Measurements from ENCODE around the gene TSPAN13.

The TSPAN13 gene

GRCh38 chr7:16801111-16801542 is 47.6 kb downstream of the TSPAN13 start:
- no peaks in the 10 kb centered on the region for H4K20me1 ChIP-seq (ENCODE audit: control insufficient read depth, insufficient read depth, low read depth, low read length)
- peaks cover 14% of the 10 kb centered on the region for H3K27me3 ChIP-seq (ENCODE audit: control insufficient read depth, low read length)
- H3K79me2 ChIP-seq (ENCODE audit: control insufficient read depth, low read length): no peaks in the 10 kb centered on the region
- no peak overlapping the region for H3K4me2 ChIP-seq (ENCODE audit: low read length)
- H3K36me3 ChIP-seq (ENCODE audit: control insufficient read depth, low read length): no peaks in the 10 kb centered on the region
- no peaks in the 10 kb centered on the region for H3K9me3 ChIP-seq (ENCODE audit: control insufficient read depth, insufficient read depth, low read length)
- no peak overlapping the region for H3K4me3 ChIP-seq (ENCODE audit: low read length)
- H3K4me1 ChIP-seq (ENCODE audit: control insufficient read depth, low read length): no peaks in the 10 kb centered on the region
- TF ChIP-seq CTCF (IDR thresholded peaks at IDR 0.05; ENCODE audit: low read depth, low read length, poor library complexity, severe bottlenecking) (peak; percentile 72), EZH2phosphoT487 (IDR thresholded peaks at IDR 0.05; ENCODE audit: borderline replicate concordance, low read length) (no peak)
- H3K9me2 ChIP-seq (replicated peaks; ENCODE audit: control insufficient read depth, low read length): no peaks in the 10 kb centered on the region
- H3F3A ChIP-seq (ENCODE audit: control insufficient read depth, insufficient read depth): no peaks in the 10 kb centered on the region
- no peak overlapping the region for H3K27ac ChIP-seq (ENCODE audit: low read depth, low read length)

DNA sequence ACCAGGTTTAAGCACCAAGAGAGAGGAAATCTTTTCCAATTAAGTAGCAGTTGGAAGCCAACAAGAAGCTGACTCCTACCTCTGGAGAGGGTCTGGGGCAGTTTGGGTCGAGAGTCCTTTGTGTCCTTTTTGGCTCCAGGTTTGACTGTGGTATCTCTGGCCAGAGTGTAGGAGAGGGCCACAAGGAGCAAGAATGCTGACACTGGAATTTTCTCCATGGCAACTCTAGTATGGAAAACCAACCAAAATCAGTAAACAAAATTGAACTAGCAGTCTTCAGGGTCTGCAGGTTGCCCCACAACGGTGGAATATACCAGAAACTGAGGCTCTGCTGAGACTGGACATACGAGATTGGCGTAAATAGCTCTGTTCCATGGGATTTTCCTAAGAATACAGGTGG is 48.0 kb downstream of the TSPAN13 start:
- Histone ChIP-seq H3K4me2 (ENCODE audit: low read length) (no peak overlapping the region), H3K9me2 (replicated peaks; ENCODE audit: control insufficient read depth, low read length) (no peaks in the 10 kb centered on the region)

DNA sequence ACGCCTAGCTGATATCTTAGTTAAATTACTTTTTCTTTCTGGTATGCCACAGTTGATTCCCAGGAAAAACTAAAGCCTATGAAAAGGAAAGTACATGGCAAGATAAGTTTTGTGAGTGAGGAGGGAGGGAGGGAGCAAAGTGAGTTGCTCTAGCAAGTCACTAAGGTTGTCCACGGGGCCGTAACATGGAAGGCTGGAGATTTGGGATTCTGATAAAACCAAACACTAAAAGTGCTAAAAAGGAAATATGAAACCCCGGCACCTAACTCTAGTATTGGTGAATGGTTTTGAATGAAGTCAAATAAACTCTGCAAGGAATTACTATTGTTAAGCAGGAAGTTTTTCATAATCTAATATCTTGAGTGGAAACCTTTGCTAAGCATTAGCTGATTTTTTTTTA is 49.6 kb downstream of the TSPAN13 start:
- Histone ChIP-seq H3F3A (ENCODE audit: control insufficient read depth, insufficient read depth) (no peaks in the 10 kb centered on the region), H3K9me3 (ENCODE audit: control insufficient read depth, insufficient read depth, low read length) (no peaks in the 10 kb centered on the region), H3K9me2 (replicated peaks; ENCODE audit: control insufficient read depth, low read length) (no peaks in the 10 kb centered on the region), H3K27me3 (ENCODE audit: control insufficient read depth, low read length) (peaks cover 14% of the 10 kb centered on the region), H3K4me1 (ENCODE audit: control insufficient read depth, low read length) (no peaks in the 10 kb centered on the region), H3K36me3 (ENCODE audit: control insufficient read depth, low read length) (no peaks in the 10 kb centered on the region), H3K27ac (ENCODE audit: low read depth, low read length) (no peak overlapping the region), H3K4me3 (ENCODE audit: low read length) (no peak overlapping the region), H3K4me2 (ENCODE audit: low read length) (no peak overlapping the region), H3K79me2 (ENCODE audit: control insufficient read depth, low read length) (no peaks in the 10 kb centered on the region), H4K20me1 (ENCODE audit: control insufficient read depth, insufficient read depth, low read depth, low read length) (no peaks in the 10 kb centered on the region)
- no peak for TF ChIP-seq EZH2phosphoT487 (IDR thresholded peaks at IDR 0.05; ENCODE audit: borderline replicate concordance, low read length)
- TF ChIP-seq CTCF (IDR thresholded peaks at IDR 0.05; ENCODE audit: low read depth, low read length, poor library complexity, severe bottlenecking): no peak

More for the DNA sequence above, 48.0 kb downstream of the TSPAN13 start:
- Histone ChIP-seq H3K9me3 (ENCODE audit: control insufficient read depth, insufficient read depth, low read length) (no peaks in the 10 kb centered on the region), H3K4me3 (ENCODE audit: low read length) (no peak overlapping the region), H3K27ac (ENCODE audit: low read depth, low read length) (no peak overlapping the region), H3K4me1 (ENCODE audit: control insufficient read depth, low read length) (no peaks in the 10 kb centered on the region), H3F3A (ENCODE audit: control insufficient read depth, insufficient read depth) (no peaks in the 10 kb centered on the region), H4K20me1 (ENCODE audit: control insufficient read depth, insufficient read depth, low read depth, low read length) (no peaks in the 10 kb centered on the region), H3K36me3 (ENCODE audit: control insufficient read depth, low read length) (no peaks in the 10 kb centered on the region), H3K27me3 (ENCODE audit: control insufficient read depth, low read length) (peaks cover 15% of the 10 kb centered on the region), H3K79me2 (ENCODE audit: control insufficient read depth, low read length) (no peaks in the 10 kb centered on the region)
- no peak for TF ChIP-seq EZH2phosphoT487 (IDR thresholded peaks at IDR 0.05; ENCODE audit: borderline replicate concordance, low read length)
- no peak for TF ChIP-seq CTCF (IDR thresholded peaks at IDR 0.05; ENCODE audit: low read depth, low read length, poor library complexity, severe bottlenecking)

Data from DOHH2 (cell line).